HepG2 (cell line): ENCODE results near the gene YWHAH. TPM values are rescaled to one million over a fixed set of nuclear protein-coding genes. Genes with fewer than 3 reads are reported as not detected.

Experiments used
- BRF2 ChIP-seq: sonication (generic); formaldehyde crosslinking; IDR thresholded peaks from 2 replicates; pipeline ENCODE4 v1.8.1; 2022; ENCODE audit warnings: mild to moderate bottlenecking, missing genetic modification reagents
- CC2D1A ChIP-seq: sonication (generic); formaldehyde crosslinking; IDR thresholded peaks from 2 replicates; pipeline ENCODE4 v1.8.1; 2023; ENCODE audit warnings: mild to moderate bottlenecking, missing genetic modification reagents
- CCDC6 ChIP-seq: sonication (generic); formaldehyde crosslinking; IDR thresholded peaks from 2 replicates; pipeline ENCODE4 v1.8.1; 2022; ENCODE audit warnings: mild to moderate bottlenecking, missing genetic modification reagents, moderate library complexity
- CTCF ChIP-seq: sonication (generic); formaldehyde crosslinking; IDR thresholded peaks from 2 replicates; pipeline ENCODE4 v1.5.0; 2020; ENCODE audit warnings: mild to moderate bottlenecking, missing genetic modification reagents, moderate library complexity
- HNF1B ChIP-seq: sonication (generic); formaldehyde crosslinking; IDR thresholded peaks from 2 replicates; pipeline ENCODE4 v1.5.1; 2020; ENCODE audit warnings: mild to moderate bottlenecking, moderate library complexity, missing genetic modification reagents
- KDM5A ChIP-seq: fragments of 200-600 bp; sonication (generic); IDR thresholded peaks from 2 replicates; pipeline ENCODE4 v1.7.0; 2018; ENCODE audit warnings: antibody characterized with exemption, mild to moderate bottlenecking, low read length, borderline replicate concordance
- MYC ChIP-seq: sonication (generic); formaldehyde crosslinking; IDR thresholded peaks from 2 replicates; pipeline ENCODE4 v1.9.0; 2021; ENCODE audit warnings: missing genetic modification reagents, borderline replicate concordance
- STAG1 ChIP-seq: sonication (generic); formaldehyde crosslinking; IDR thresholded peaks from 2 replicates; pipeline ENCODE4 v1.4.0; 2020; ENCODE audit warnings: missing genetic modification reagents
- TFAP4 ChIP-seq: sonication (generic); IDR thresholded peaks from 2 replicates; pipeline ENCODE4 v1.6.1; 2016; ENCODE audit warnings: low read depth, borderline replicate concordance
- TFDP1 ChIP-seq: IDR thresholded peaks from 2 replicates; pipeline ENCODE4 v1.6.1; 2016; ENCODE audit warnings: missing compliant biosample characterization, missing genetic modification reagents, borderline replicate concordance
- TFDP2 ChIP-seq: sonication (generic); formaldehyde crosslinking; IDR thresholded peaks from 2 replicates; pipeline ENCODE4 v1.4.0; 2020; ENCODE audit warnings: missing genetic modification reagents
- YEATS4 ChIP-seq: sonication (generic); formaldehyde crosslinking; IDR thresholded peaks from 2 replicates; pipeline ENCODE4 v1.4.0; 2020; ENCODE audit warnings: missing genetic modification reagents, borderline replicate concordance
- ZNF382 ChIP-seq: sonication (generic); formaldehyde crosslinking; IDR thresholded peaks from 2 replicates; pipeline ENCODE4 v1.5.0; 2020; ENCODE audit warnings: missing genetic modification reagents, mild to moderate bottlenecking, borderline replicate concordance
- ZNF687 ChIP-seq: sonication (generic); formaldehyde crosslinking; IDR thresholded peaks from 2 replicates; pipeline ENCODE4 v1.5.1; 2020; ENCODE audit warnings: mild to moderate bottlenecking, missing genetic modification reagents, moderate library complexity
- ZNF703 ChIP-seq: sonication (generic); formaldehyde crosslinking; IDR thresholded peaks from 2 replicates; pipeline ENCODE4 v1.5.1; 2020; ENCODE audit warnings: missing genetic modification reagents, mild to moderate bottlenecking, moderate library complexity, borderline replicate concordance
- polyA plus RNA-seq, 8 experiments: library from polyadenylated mRNA; depleted of rRNA in 3 of 8; stranded (reverse) in 7 of 8; unstranded in 1 of 8; fragments of >200 nt; fragmentation: Illumina TruSeq in 4 of 8; extraction: Trizol in 4 of 8; gene quantifications; 2 replicates each; pipeline versions ENCODE4 v1.2.1 to v1.2.3, GENCODE V29; 2011 to 2016; ENCODE audit warnings: low read depth in 4 of 8, missing spikeins in 1 of 8, mixed read lengths in 1 of 8; ENCODE audit not compliant: insufficient read depth in 1 of 8
- total RNA-seq, 5 experiments: library from RNA; depleted of rRNA; stranded (reverse); fragments of >200 nt; fragmentation: Illumina TruSeq; extraction: Trizol; gene quantifications; 2 replicates each; pipeline ENCODE4 v1.2.3, GENCODE V29; 2016; ENCODE audit warnings: low read depth in 1 of 5

YWHAH gene
- total and polyA plus RNA-seq, 2 of the 13 experiments (the other 11 are each of a cell fraction or from before 2014, with no cell fraction given): 35.6 to 92.7 TPM

- peak; percentile 64; the same call in 1 of the 2 replicates for TF ChIP-seq ZNF687
- 0 out of 2 replicates have a peak, but pooled peaks have one; percentile 57 for TF ChIP-seq CCDC6 (CRISPR knock-in tag)
- peak; percentile 59 for TF ChIP-seq KDM5A
- 0 out of 2 replicates have a peak, but pooled peaks have one; percentile 3 for TF ChIP-seq YEATS4 (CRISPR knock-in tag)
- no peak for TF ChIP-seq CC2D1A (CRISPR knock-in tag)
- no peak for TF ChIP-seq ZNF382 (CRISPR knock-in tag)
- 0 out of 2 replicates have a peak, but pooled peaks have one; percentile 19 for TF ChIP-seq MYC
- 0 out of 2 replicates have a peak, but pooled peaks have one; percentile 25 for TF ChIP-seq TFDP2 (CRISPR knock-in tag)
- peak; percentile 61; the same call in 1 of the 2 replicates for TF ChIP-seq TFAP4
- TF ChIP-seq TFDP1 (CRISPR knock-in tag): peak; percentile 23; the same call in 1 of the 2 replicates
- TF ChIP-seq CTCF (CRISPR knock-in tag): peak; percentile 91
- TF ChIP-seq STAG1 (CRISPR knock-in tag): peak; percentile 91
- TF ChIP-seq HNF1B (CRISPR knock-in tag): peak; percentile 49; the same call in 1 of the 2 replicates
- TF ChIP-seq BRF2 (CRISPR knock-in tag): no peak
- no peak for TF ChIP-seq ZNF703 (CRISPR knock-in tag)
Observed at GRCh38 chr22:31969789-31970489, 25.6 kb downstream of the YWHAH start (continued).
